Sigmoid colon (tissue), 4 donors: Measurements from ENCODE around the gene MPND.

Experiments
- EP300 ChIP-seq, 4 donors: sonication (generic); formaldehyde crosslinking; IDR thresholded peaks; one replicate each; pipeline ENCODE4 v1.6.1; 2017; ENCODE audit warnings: antibody characterized with exemption in 4 of 4
- POLR2A ChIP-seq, 2 donors: fragments of 450-650 bp; IDR thresholded peaks; one replicate each; pipeline ENCODE4 v1.6.1; 2016; ENCODE audit warnings: antibody characterized with exemption in 2 of 2, mild to moderate bottlenecking in 2 of 2, moderate library complexity in 2 of 2
- POLR2AphosphoS5 ChIP-seq, 4 donors: sonication (generic); formaldehyde crosslinking; IDR thresholded peaks; one replicate each; pipeline ENCODE4 v1.6.1; 2017; ENCODE audit warnings: antibody characterized with exemption in 4 of 4
- TF ChIP-seq, protein P1 (sequence below), 4 experiments: fragments of 450-650 bp in 3 of 4; fragments of 200-600 bp in 1 of 4; IDR thresholded peaks; one replicate each; pipeline ENCODE4 v1.5.1; 2016 to 2019; ENCODE audit warnings: antibody characterized with exemption in 4 of 4, mild to moderate bottlenecking in 3 of 4, moderate library complexity in 2 of 4

DNA sequence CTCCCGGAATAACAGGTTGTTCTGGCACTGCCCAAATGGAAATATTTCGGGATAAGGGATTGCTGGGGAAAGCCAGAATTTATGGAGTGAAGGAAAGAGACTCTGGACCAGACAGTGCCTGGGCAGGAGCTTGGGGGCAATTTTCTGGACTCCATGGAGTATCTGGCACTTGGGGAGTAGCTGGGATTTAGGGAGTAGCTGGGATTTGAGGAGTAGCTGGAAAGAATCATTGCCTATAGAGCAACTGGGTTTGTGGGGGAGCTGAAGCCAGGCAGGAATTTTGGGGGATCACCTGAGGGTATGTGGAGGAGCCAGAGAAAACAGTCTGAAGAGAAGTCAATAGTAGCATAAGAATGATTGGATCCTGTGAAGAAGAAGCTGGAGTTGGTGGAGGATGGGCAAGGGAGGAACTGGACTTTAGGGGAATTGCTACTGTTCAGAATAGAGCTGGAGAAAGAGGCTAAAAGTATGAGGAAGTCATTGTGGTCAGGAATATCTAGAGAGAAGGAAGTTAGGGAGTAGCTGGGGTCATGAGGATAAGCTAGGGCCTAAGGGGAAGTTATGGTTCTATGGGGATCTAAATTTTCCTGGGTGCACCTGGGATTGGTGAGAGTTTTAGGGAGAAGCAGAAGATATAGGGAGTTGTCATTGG, 24.2 kb upstream of the MPND start:
- TF ChIP-seq POLR2A (IDR thresholded peaks at IDR 0.05) = no peak
- TF ChIP-seq, protein P1, sequence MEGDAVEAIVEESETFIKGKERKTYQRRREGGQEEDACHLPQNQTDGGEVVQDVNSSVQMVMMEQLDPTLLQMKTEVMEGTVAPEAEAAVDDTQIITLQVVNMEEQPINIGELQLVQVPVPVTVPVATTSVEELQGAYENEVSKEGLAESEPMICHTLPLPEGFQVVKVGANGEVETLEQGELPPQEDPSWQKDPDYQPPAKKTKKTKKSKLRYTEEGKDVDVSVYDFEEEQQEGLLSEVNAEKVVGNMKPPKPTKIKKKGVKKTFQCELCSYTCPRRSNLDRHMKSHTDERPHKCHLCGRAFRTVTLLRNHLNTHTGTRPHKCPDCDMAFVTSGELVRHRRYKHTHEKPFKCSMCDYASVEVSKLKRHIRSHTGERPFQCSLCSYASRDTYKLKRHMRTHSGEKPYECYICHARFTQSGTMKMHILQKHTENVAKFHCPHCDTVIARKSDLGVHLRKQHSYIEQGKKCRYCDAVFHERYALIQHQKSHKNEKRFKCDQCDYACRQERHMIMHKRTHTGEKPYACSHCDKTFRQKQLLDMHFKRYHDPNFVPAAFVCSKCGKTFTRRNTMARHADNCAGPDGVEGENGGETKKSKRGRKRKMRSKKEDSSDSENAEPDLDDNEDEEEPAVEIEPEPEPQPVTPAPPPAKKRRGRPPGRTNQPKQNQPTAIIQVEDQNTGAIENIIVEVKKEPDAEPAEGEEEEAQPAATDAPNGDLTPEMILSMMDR (IDR thresholded peaks at IDR 0.05) = no peak
- no peak for TF ChIP-seq POLR2AphosphoS5 (IDR thresholded peaks at IDR 0.05)
- no peak for TF ChIP-seq EP300 (IDR thresholded peaks at IDR 0.05)
